ENCODE data around the gene PPP2R3C. TPM values are rescaled to one million over a fixed set of nuclear protein-coding genes. Genes with fewer than 3 reads are reported as not detected.
"Not testable (repeated sequence)": the region's sequence is repeated elsewhere in the genome, so short reads cannot be mapped to it uniquely, and the experiment has no call there.

Gene PPP2R3C
- total RNA-seq, 1 experiment from 2014 or later: 86.2 TPM

DNA sequence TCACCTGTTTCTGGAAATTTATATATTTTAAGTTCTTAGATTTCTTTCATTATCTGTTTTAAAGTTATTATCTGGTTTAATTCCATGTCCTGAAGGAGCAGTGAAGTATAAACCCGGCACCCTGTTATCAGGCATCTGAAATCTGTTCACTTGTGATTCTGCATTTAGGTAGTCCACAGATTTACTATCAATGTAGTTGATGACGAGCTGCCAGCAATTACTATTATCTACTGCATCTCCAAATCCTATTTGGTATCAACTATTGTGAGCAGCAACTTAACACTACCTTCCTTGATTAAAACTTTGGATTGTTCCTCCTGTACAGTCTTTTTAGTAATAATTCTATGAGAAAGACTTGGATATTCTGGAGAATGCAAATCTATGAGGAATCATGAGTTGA, 36.7 kb upstream of the PPP2R3C start:
- H3K4me1 ChIP-seq (ENCODE audit: low read length): peaks cover 46% of the 10 kb centered on the region

GRCh38 chr14:35155962-35156361, 34.2 kb upstream of the PPP2R3C start:
- DNase-seq: no peak
- H3K27ac ChIP-seq (ENCODE audit: low read length): peak overlapping the region; percentile 71

More for the DNA sequence above, 36.7 kb upstream of the PPP2R3C start:
- no peaks in the 10 kb centered on the region for H3K9me3 ChIP-seq (ENCODE audit: low read length)
- H2AFZ ChIP-seq (ENCODE audit: low read length): no peak overlapping the region
- DNase-seq: no peak
- no peak overlapping the region for H3K4me2 ChIP-seq (ENCODE audit: low read depth, low read length, poor library complexity, severe bottlenecking)
- no peaks in the 10 kb centered on the region; the same call in 1 of the 2 replicates for H3K36me3 ChIP-seq (ENCODE audit: insufficient read depth, low read length)
- H4K20me1 ChIP-seq (ENCODE audit: insufficient read depth, low read depth, low read length): no peaks in the 10 kb centered on the region
- H3K9ac ChIP-seq (ENCODE audit: low read length): no peak overlapping the region
- no peak overlapping the region for H3K4me3 ChIP-seq (ENCODE audit: low read length)
- H3K27me3 ChIP-seq (ENCODE audit: low read length): no peaks in the 10 kb centered on the region
- H3K27ac ChIP-seq (ENCODE audit: low read length): no peak overlapping the region
- no peaks in the 10 kb centered on the region for H3K9me2 ChIP-seq (replicated peaks; ENCODE audit: insufficient read depth, low read length)
- peaks cover 83% of the 10 kb centered on the region for H3K79me2 ChIP-seq (ENCODE audit: low read length)

DNA sequence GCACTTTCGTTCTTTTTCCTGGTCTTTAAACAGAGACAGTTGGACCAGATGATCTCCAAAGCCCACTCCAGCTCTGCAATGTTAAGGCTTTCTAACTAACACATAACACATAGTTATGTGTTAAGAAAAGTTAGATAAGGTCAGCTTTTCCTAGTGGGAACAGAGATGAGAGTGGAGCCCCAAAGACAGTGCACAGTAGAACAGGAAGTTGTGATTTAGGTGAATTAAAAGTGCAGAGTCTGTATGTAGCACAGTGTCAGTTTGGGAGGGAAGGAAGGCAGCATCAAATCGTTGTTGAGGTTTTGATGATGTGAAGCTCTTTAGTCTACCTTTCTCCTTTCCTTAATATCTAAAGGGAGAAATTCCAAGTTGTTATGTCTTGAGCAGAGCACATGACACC, 32.2 kb upstream of the PPP2R3C start:
- H3K9me3 ChIP-seq (ENCODE audit: low read length): no peaks in the 10 kb centered on the region
- H2AFZ ChIP-seq (ENCODE audit: low read length): no peak overlapping the region
- H3K4me1 ChIP-seq (ENCODE audit: low read length): peaks cover 33% of the 10 kb centered on the region
- no peaks in the 10 kb centered on the region for H3K9me2 ChIP-seq (replicated peaks; ENCODE audit: insufficient read depth, low read length)
- H3K27ac ChIP-seq (ENCODE audit: low read length): peak overlapping the region; percentile 17; the same call in 1 of the 2 replicates
- H3K4me2 ChIP-seq (ENCODE audit: low read depth, low read length, poor library complexity, severe bottlenecking): peak overlapping the region; percentile 5
- DNase-seq: no peak
- H3K36me3 ChIP-seq (ENCODE audit: insufficient read depth, low read length): no peaks in the 10 kb centered on the region
- H3K4me3 ChIP-seq (ENCODE audit: low read length): no peak overlapping the region
- no peak overlapping the region for H3K9ac ChIP-seq (ENCODE audit: low read length)
- H4K20me1 ChIP-seq (ENCODE audit: insufficient read depth, low read depth, low read length): no peaks in the 10 kb centered on the region
- H3K79me2 ChIP-seq (ENCODE audit: low read length): peaks cover 70% of the 10 kb centered on the region
- H3K27me3 ChIP-seq (ENCODE audit: low read length): no peaks in the 10 kb centered on the region

More at GRCh38 chr14:35155962-35156361, 34.2 kb upstream of the PPP2R3C start:
- peaks cover 72% of the 10 kb centered on the region for H3K79me2 ChIP-seq (ENCODE audit: low read length)
- peak overlapping the region; percentile 35 for H3K9ac ChIP-seq (ENCODE audit: low read length)
- H3K4me3 ChIP-seq (ENCODE audit: low read length): peak overlapping the region; percentile 12; the same call in 1 of the 2 replicates
- no peaks in the 10 kb centered on the region for H3K9me3 ChIP-seq (ENCODE audit: low read length)
- H3K4me1 ChIP-seq (ENCODE audit: low read length): peaks cover 39% of the 10 kb centered on the region
- no peaks in the 10 kb centered on the region for H3K9me2 ChIP-seq (replicated peaks; ENCODE audit: insufficient read depth, low read length)
- H3K4me2 ChIP-seq (ENCODE audit: low read depth, low read length, poor library complexity, severe bottlenecking): peak overlapping the region; percentile 63
- no peaks in the 10 kb centered on the region for H4K20me1 ChIP-seq (ENCODE audit: insufficient read depth, low read depth, low read length)
- peak overlapping the region; percentile 31 for H2AFZ ChIP-seq (ENCODE audit: low read length)
- no peaks in the 10 kb centered on the region; the same call in 1 of the 2 replicates for H3K36me3 ChIP-seq (ENCODE audit: insufficient read depth, low read length)
- H3K27me3 ChIP-seq (ENCODE audit: low read length): no peaks in the 10 kb centered on the region

DNA sequence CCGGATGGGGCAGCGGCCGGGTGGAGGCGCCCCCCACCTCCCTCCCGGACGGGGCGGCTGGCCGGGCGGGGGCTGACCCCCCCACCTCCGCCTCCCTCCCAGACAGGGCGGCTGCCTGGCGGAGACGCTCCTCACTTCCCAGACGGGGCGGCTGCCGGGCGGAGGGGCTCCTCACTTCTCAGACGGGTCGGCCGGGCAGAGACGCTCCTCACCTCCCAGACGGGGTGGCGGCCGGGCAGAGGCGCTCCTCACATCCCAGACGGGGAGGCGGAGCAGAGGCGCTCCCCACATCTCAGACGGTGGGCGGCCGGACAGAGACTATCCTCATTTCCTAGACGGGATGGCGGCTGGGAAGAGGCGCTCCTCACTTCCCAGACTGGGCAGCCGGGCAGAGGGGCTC, 30.7 kb upstream of the PPP2R3C start:
- H3K4me2 ChIP-seq (ENCODE audit: low read depth, low read length, poor library complexity, severe bottlenecking); H3K27ac ChIP-seq (ENCODE audit: low read length); H3K36me3 ChIP-seq (ENCODE audit: insufficient read depth, low read length); H3K4me3 ChIP-seq (ENCODE audit: low read length); H2AFZ ChIP-seq (ENCODE audit: low read length); H4K20me1 ChIP-seq (ENCODE audit: insufficient read depth, low read depth, low read length); H3K9me2 ChIP-seq (replicated peaks; ENCODE audit: insufficient read depth, low read length); H3K9ac ChIP-seq (ENCODE audit: low read length); H3K9me3 ChIP-seq (ENCODE audit: low read length); DNase-seq; H3K27me3 ChIP-seq (ENCODE audit: low read length): not testable (repeated sequence)
- peaks cover 33% of the 10 kb centered on the region for H3K4me1 ChIP-seq (ENCODE audit: low read length)
- peaks cover 67% of the 10 kb centered on the region for H3K79me2 ChIP-seq (ENCODE audit: low read length)

DNA sequence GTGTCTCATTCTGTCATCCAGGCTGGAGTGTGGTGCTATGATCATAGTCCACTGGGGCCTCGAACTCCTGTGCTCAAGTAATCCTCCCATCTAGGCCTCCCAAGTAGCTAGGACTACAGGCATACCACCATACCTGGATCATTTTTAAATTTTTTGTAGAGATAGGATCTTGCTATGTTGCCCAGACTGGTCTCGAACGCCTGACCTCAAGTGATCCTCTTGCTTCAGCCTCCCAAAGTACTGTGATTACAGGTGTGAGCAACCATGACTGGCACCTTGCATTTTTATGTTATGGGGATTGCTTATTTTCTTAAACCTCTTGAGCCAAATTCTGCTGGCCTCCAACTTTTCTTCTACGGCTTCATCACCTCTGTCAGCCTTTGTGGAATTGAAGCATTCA, 27.4 kb upstream of the PPP2R3C start:
- Histone ChIP-seq H4K20me1 (ENCODE audit: insufficient read depth, low read depth, low read length) (no peaks in the 10 kb centered on the region), H3K27ac (ENCODE audit: low read length) (no peak overlapping the region), H3K9me2 (replicated peaks; ENCODE audit: insufficient read depth, low read length) (no peaks in the 10 kb centered on the region), H3K4me3 (ENCODE audit: low read length) (no peak overlapping the region), H2AFZ (ENCODE audit: low read length) (no peak overlapping the region), H3K9me3 (ENCODE audit: low read length) (no peaks in the 10 kb centered on the region), H3K4me1 (ENCODE audit: low read length) (peaks cover 15% of the 10 kb centered on the region), H3K79me2 (ENCODE audit: low read length) (peaks cover 62% of the 10 kb centered on the region), H3K36me3 (ENCODE audit: insufficient read depth, low read length) (peaks cover 3% of the 10 kb centered on the region; the same call in 1 of the 2 replicates), H3K4me2 (ENCODE audit: low read depth, low read length, poor library complexity, severe bottlenecking) (no peak overlapping the region), H3K9ac (ENCODE audit: low read length) (no peak overlapping the region), H3K27me3 (ENCODE audit: low read length) (no peaks in the 10 kb centered on the region)
- DNase-seq: no peak

DNA sequence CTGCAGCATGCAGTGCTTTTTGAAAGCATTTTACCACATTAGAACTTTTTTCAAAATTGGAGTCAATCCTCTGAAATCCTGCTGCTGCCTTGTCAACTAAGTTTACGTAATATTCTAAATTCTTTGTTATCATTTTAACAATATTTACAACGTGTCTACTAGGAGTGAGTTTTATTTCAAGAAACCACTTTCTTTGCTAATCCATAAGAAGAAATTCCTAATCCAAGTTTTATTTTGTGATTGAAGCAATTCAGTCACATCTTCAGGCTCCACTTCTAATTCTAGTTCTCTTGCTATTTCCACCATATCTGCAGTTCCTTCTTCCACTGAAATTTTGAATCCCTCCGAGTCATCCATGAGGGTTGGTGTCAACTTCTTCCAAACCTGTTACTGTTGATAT, 25.9 kb upstream of the PPP2R3C start:
- Histone ChIP-seq H3K27ac (ENCODE audit: low read length) (no peak overlapping the region), H2AFZ (ENCODE audit: low read length) (no peak overlapping the region), H3K9ac (ENCODE audit: low read length) (no peak overlapping the region), H3K9me2 (replicated peaks; ENCODE audit: insufficient read depth, low read length) (no peaks in the 10 kb centered on the region), H4K20me1 (ENCODE audit: insufficient read depth, low read depth, low read length) (no peaks in the 10 kb centered on the region), H3K4me1 (ENCODE audit: low read length) (peaks cover 9% of the 10 kb centered on the region), H3K4me2 (ENCODE audit: low read depth, low read length, poor library complexity, severe bottlenecking) (no peak overlapping the region), H3K79me2 (ENCODE audit: low read length) (peaks cover 62% of the 10 kb centered on the region), H3K9me3 (ENCODE audit: low read length) (no peaks in the 10 kb centered on the region), H3K4me3 (ENCODE audit: low read length) (no peak overlapping the region), H3K36me3 (ENCODE audit: insufficient read depth, low read length) (peaks cover 3% of the 10 kb centered on the region; the same call in 1 of the 2 replicates), H3K27me3 (ENCODE audit: low read length) (no peaks in the 10 kb centered on the region)
- DNase-seq: no peak

DNA sequence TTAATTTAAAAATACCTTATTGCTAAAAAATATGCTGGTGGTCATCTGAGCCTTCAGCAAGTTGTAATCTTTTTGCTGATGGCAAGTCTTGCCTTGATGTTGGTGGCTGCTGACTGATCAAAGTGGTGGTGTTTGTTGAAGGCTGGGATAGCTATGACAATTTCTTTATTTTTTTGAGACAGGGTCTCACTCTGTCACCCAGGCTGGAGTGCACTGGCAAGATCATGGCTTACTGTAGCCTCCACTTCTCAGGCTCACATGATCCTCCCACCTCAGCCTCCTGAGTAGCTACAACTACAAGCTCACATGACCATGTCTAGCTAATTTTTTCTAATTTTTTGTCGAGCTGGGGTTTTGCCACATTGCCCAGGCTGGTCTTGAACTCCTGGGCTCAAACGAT, 25.4 kb upstream of the PPP2R3C start:
- no peak overlapping the region for H3K4me3 ChIP-seq (ENCODE audit: low read length)
- peaks cover 65% of the 10 kb centered on the region for H3K79me2 ChIP-seq (ENCODE audit: low read length)
- H3K9me3 ChIP-seq (ENCODE audit: low read length): no peaks in the 10 kb centered on the region
- H2AFZ ChIP-seq (ENCODE audit: low read length): no peak overlapping the region
- no peak overlapping the region for H3K9ac ChIP-seq (ENCODE audit: low read length)
- no peak for DNase-seq
- no peak overlapping the region for H3K27ac ChIP-seq (ENCODE audit: low read length)
- H4K20me1 ChIP-seq (ENCODE audit: insufficient read depth, low read depth, low read length): no peaks in the 10 kb centered on the region
- H3K4me1 ChIP-seq (ENCODE audit: low read length): peaks cover 9% of the 10 kb centered on the region
- H3K9me2 ChIP-seq (replicated peaks; ENCODE audit: insufficient read depth, low read length): no peaks in the 10 kb centered on the region
- H3K4me2 ChIP-seq (ENCODE audit: low read depth, low read length, poor library complexity, severe bottlenecking): no peak overlapping the region
- H3K36me3 ChIP-seq (ENCODE audit: insufficient read depth, low read length): peaks cover 3% of the 10 kb centered on the region; the same call in 1 of the 2 replicates
- H3K27me3 ChIP-seq (ENCODE audit: low read length): no peaks in the 10 kb centered on the region

GRCh38 chr14:35146711-35147149, 24.9 kb upstream of the PPP2R3C start:
- Histone ChIP-seq H3K9me3 (ENCODE audit: low read length) (no peaks in the 10 kb centered on the region), H3K36me3 (ENCODE audit: insufficient read depth, low read length) (peaks cover 3% of the 10 kb centered on the region; the same call in 1 of the 2 replicates), H3K27ac (ENCODE audit: low read length) (no peak overlapping the region), H4K20me1 (ENCODE audit: insufficient read depth, low read depth, low read length) (no peaks in the 10 kb centered on the region), H3K79me2 (ENCODE audit: low read length) (peaks cover 67% of the 10 kb centered on the region), H3K4me2 (ENCODE audit: low read depth, low read length, poor library complexity, severe bottlenecking) (no peak overlapping the region), H3K4me1 (ENCODE audit: low read length) (peaks cover 9% of the 10 kb centered on the region), H3K4me3 (ENCODE audit: low read length) (no peak overlapping the region), H3K27me3 (ENCODE audit: low read length) (no peaks in the 10 kb centered on the region), H2AFZ (ENCODE audit: low read length) (no peak overlapping the region), H3K9ac (ENCODE audit: low read length) (no peak overlapping the region), H3K9me2 (replicated peaks; ENCODE audit: insufficient read depth, low read length) (no peaks in the 10 kb centered on the region)
- DNase-seq: no peak

All from Karpas-422 (cell line).